Epidermal melanocyte (primary cell): ENCODE results near the gene CDH26.
"Not testable (repeated sequence)": the region's sequence is repeated elsewhere in the genome, so short reads cannot be mapped to it uniquely, and the experiment has no call there.

ENCODE experiments used
- DNase-seq: peaks from one replicate; pipeline ENCODE4 v3.0.0; 2011; ENCODE audit warnings: low spot score; ENCODE audit not compliant: insufficient read length

CDH26 gene

GRCh38 chr20:59940956-59941294, 17.3 kb upstream of the CDH26 start:
- no peak for DNase-seq

- no peak for DNase-seq
Measured at GRCh38 chr20:59942245-59942644, 16.0 kb upstream of the CDH26 start.

- no peak for DNase-seq
Measured at GRCh38 chr20:59944726-59945125, 13.5 kb upstream of the CDH26 start.

GRCh38 chr20:59945175-59945574, 13.0 kb upstream of the CDH26 start:
- no peak for DNase-seq

- no peak for DNase-seq
Measured at GRCh38 chr20:59945731-59946130, 12.5 kb upstream of the CDH26 start.

- DNase-seq = no peak
Measured at GRCh38 chr20:59947376-59947775, 10.8 kb upstream of the CDH26 start.

GRCh38 chr20:59948212-59948611, 10.0 kb upstream of the CDH26 start:
- no peak for DNase-seq

GRCh38 chr20:59948828-59949720, 9.1 kb upstream of the CDH26 start:
- DNase-seq = no peak

GRCh38 chr20:59949911-59950310, 8.3 kb upstream of the CDH26 start:
- no peak for DNase-seq

GRCh38 chr20:59954718-59955117, 3.5 kb upstream of the CDH26 start:
- DNase-seq = no peak

- no peak for DNase-seq
Measured at GRCh38 chr20:59955131-59955796, 3.0 kb upstream of the CDH26 start.

- not testable (repeated sequence) for DNase-seq
Measured at GRCh38 chr20:59957568-59957967, 655 bp upstream of the CDH26 start.

- DNase-seq = no peak
Measured at GRCh38 chr20:59958626-59959025, 403 bp downstream of the CDH26 start.

- no peak for DNase-seq
Measured at GRCh38 chr20:59961423-59961822, 3.2 kb downstream of the CDH26 start.

GRCh38 chr20:59962155-59962554, 3.9 kb downstream of the CDH26 start:
- DNase-seq = no peak

- no peak for DNase-seq
Measured at GRCh38 chr20:59966428-59966827, 8.2 kb downstream of the CDH26 start.

- no peak for DNase-seq
Measured at GRCh38 chr20:59971428-59971827, 13.2 kb downstream of the CDH26 start.

- DNase-seq = no peak
Measured at GRCh38 chr20:59972037-59972801, 14.0 kb downstream of the CDH26 start.

- no peak for DNase-seq
Measured at GRCh38 chr20:59976156-59976782, 18.0 kb downstream of the CDH26 start.

- DNase-seq = no peak
Measured at GRCh38 chr20:59977086-59977485, 18.9 kb downstream of the CDH26 start.

- no peak for DNase-seq
Measured at GRCh38 chr20:59983076-59983475, 24.9 kb downstream of the CDH26 start.

GRCh38 chr20:59984541-59984940, 26.3 kb downstream of the CDH26 start:
- no peak for DNase-seq
